OCI-M2 (cell line): ENCODE measurements around the gene PARD6B.

Experiments
- DNase-seq: peaks from one replicate; lab custom pipeline; 2025; ENCODE audit not compliant: unreplicated experiment; lab: John Stamatoyannopoulos, UW

The PARD6B gene

GRCh38 chr20:50721881-50722281 lies 9.5 kb upstream of the PARD6B start:
- no peak for DNase-seq

- DNase-seq, result no peak
Observed at GRCh38 chr20:50722424-50723155, 8.8 kb upstream of the PARD6B start.

GRCh38 chr20:50723672-50724071 lies 7.7 kb upstream of the PARD6B start:
- no peak for DNase-seq

- no peak for DNase-seq
Observed at GRCh38 chr20:50724112-50724725, 7.2 kb upstream of the PARD6B start.

- no peak for DNase-seq
Observed at GRCh38 chr20:50724851-50725723, 6.3 kb upstream of the PARD6B start.

- no peak for DNase-seq
Observed at GRCh38 chr20:50725724-50726005, 5.7 kb upstream of the PARD6B start.

GRCh38 chr20:50726955-50727791 lies 4.2 kb upstream of the PARD6B start:
- DNase-seq, result no peak

- no peak for DNase-seq
Observed at GRCh38 chr20:50727792-50728485, 3.4 kb upstream of the PARD6B start.

- no peak for DNase-seq
Observed at GRCh38 chr20:50728486-50728980, 2.8 kb upstream of the PARD6B start.

- DNase-seq, result no peak
Observed at GRCh38 chr20:50728981-50729874, 2.2 kb upstream of the PARD6B start.

- DNase-seq, result no peak
Observed at GRCh38 chr20:50729901-50730764, 1.2 kb upstream of the PARD6B start.

- DNase-seq, result no peak
Observed at GRCh38 chr20:50730765-50731054, 670 bp upstream of the PARD6B start.

- DNase-seq, result no peak
Observed at GRCh38 chr20:50731930-50732690, 730 bp downstream of the PARD6B start.

GRCh38 chr20:50733644-50734349 lies 2.4 kb downstream of the PARD6B start:
- no peak for DNase-seq

- no peak for DNase-seq
Observed at GRCh38 chr20:50734730-50735679, 3.6 kb downstream of the PARD6B start.

GRCh38 chr20:50735813-50736212 lies 4.4 kb downstream of the PARD6B start:
- DNase-seq, result no peak
